NT2/D1 (cell line): Measurements from ENCODE around the gene ENPP1.

Experiments used
- DNase-seq: peaks from one replicate; pipeline ENCODE4 v3.0.0-alpha.2; 2011; ENCODE audit warnings: low read depth, low spot score
- H3K27me3 ChIP-seq: 2 replicates; pipeline ENCODE4 v1.6.0; 2011; ENCODE audit warnings: mild to moderate bottlenecking; ENCODE audit not compliant: insufficient read length, insufficient read depth
- H3K36me3 ChIP-seq: 2 replicates; pipeline ENCODE4 v1.6.1; 2011; ENCODE audit warnings: mild to moderate bottlenecking, low read length, mixed read lengths; ENCODE audit not compliant: insufficient read depth, insufficient read length
- H3K4me1 ChIP-seq: 2 replicates; pipeline ENCODE4 v1.5.1; 2011; ENCODE audit not compliant: insufficient read depth, insufficient read length
- H3K4me3 ChIP-seq: 2 replicates; pipeline ENCODE4 v1.5.1; 2011; ENCODE audit warnings: low read depth; ENCODE audit not compliant: insufficient read length
- H3K9ac ChIP-seq: 2 replicates; pipeline ENCODE4 v1.6.0; 2011; ENCODE audit warnings: low read depth; ENCODE audit not compliant: insufficient read length
- H3K9me3 ChIP-seq: 2 replicates; pipeline ENCODE4 v1.5.1; 2011; ENCODE audit warnings: mild to moderate bottlenecking, low read length; ENCODE audit not compliant: insufficient read depth
- SUZ12 ChIP-seq: IDR thresholded peaks from 2 replicates; pipeline ENCODE4 v1.6.1; 2011; ENCODE audit not compliant: insufficient read length, insufficient read depth; ENCODE audit errors: extremely low read depth
- YY1 ChIP-seq: IDR thresholded peaks from 2 replicates; pipeline ENCODE4 v1.6.1; 2011; ENCODE audit not compliant: insufficient read length, insufficient read depth
- ZNF274 ChIP-seq: IDR thresholded peaks from 2 replicates; pipeline ENCODE4 v1.6.1; 2011; ENCODE audit warnings: mild to moderate bottlenecking, low read depth, low read length

ENPP1 gene

DNA sequence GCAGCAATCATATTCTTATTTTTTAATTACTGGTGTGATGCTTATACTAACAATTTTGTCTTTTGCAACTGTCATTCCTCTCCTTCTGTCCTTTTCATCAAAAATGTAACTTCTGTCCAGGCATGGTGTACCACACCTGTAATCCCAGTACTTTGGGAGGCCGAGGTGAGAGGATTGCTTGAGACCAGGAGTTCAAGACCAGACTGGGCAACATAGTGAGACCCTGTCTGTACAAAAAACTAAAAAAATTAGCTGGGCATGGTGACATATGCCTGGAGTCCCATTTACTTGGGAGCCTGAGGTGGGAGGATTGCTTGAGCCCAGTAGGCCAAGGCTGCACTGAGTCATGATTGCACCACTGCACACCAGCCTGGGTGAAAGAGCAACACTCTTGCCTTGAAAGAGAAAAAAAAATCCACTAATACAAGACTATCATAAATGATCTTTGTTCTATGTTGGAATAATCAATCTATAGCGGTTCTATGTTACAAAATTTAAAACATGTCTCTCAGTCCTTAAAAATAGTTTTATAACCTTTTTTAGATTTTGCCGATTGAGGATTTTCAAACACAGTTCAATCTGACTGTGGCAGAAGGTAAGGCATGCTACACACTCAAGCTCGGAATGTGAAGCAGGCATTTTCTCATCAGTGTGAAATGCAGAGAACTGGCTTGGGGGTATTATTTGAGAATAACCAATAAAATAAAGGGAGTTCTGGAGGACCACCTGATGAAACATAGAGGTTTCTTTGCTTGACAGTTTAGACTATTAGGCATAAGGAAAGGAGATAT is 70.4 kb downstream of the ENPP1 start:
- Histone ChIP-seq H3K4me3 (no peak overlapping the region), H3K9ac (no peak overlapping the region), H3K27me3 (no peaks in the 10 kb centered on the region), H3K4me1 (no peaks in the 10 kb centered on the region), H3K9me3 (no peaks in the 10 kb centered on the region), H3K36me3 (peaks cover 28% of the 10 kb centered on the region)
- DNase-seq = no peak
- TF ChIP-seq YY1 = no peak

DNA sequence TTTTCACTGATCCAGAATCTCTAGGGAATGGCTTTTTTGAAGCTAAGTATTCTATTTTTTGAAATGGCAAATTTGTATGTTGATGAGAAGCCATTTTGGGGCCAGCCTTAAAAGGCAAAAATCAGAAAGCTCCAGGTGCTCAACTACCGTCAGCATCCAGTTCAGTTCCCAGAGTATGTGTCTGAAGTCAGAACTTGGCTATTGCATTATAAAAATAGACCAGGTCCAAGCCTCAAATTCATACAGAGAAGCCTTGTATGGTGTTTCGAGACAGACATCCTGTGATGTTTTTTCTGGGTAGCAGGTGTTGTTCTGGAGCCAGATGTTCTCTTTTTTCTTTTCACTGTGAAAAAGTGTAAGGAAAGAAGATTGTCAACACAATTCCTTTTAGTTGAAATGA is 75.2 kb downstream of the ENPP1 start:
- TF ChIP-seq SUZ12 (no peak), YY1 (no peak)
- Histone ChIP-seq H3K36me3 (peaks cover 28% of the 10 kb centered on the region), H3K9ac (no peak overlapping the region), H3K9me3 (no peaks in the 10 kb centered on the region), H3K4me3 (no peak overlapping the region), H3K27me3 (no peaks in the 10 kb centered on the region), H3K4me1 (no peaks in the 10 kb centered on the region)
- DNase-seq = no peak

GRCh38 chr6:131885237-131885636 is 77.4 kb downstream of the ENPP1 start:
- peaks cover 30% of the 10 kb centered on the region for H3K36me3 ChIP-seq
- no peak for TF ChIP-seq ZNF274
- no peak for TF ChIP-seq YY1
- no peak for TF ChIP-seq SUZ12
- H3K9ac ChIP-seq = no peak overlapping the region
- no peak for DNase-seq
- no peaks in the 10 kb centered on the region for H3K4me1 ChIP-seq
- H3K4me3 ChIP-seq = no peak overlapping the region
- H3K27me3 ChIP-seq = no peaks in the 10 kb centered on the region
- H3K9me3 ChIP-seq = no peaks in the 10 kb centered on the region

GRCh38 chr6:131886517-131886916 is 78.7 kb downstream of the ENPP1 start:
- H3K9ac ChIP-seq = no peak overlapping the region
- no peaks in the 10 kb centered on the region for H3K9me3 ChIP-seq
- TF ChIP-seq SUZ12 (no peak), ZNF274 (no peak), YY1 (no peak)
- no peaks in the 10 kb centered on the region for H3K27me3 ChIP-seq
- H3K4me1 ChIP-seq = no peaks in the 10 kb centered on the region
- H3K36me3 ChIP-seq = peaks cover 30% of the 10 kb centered on the region
- no peak overlapping the region for H3K4me3 ChIP-seq
- no peak for DNase-seq

- no peak for DNase-seq
- TF ChIP-seq YY1 (no peak), ZNF274 (no peak), SUZ12 (no peak)
- Histone ChIP-seq H3K4me1 (no peaks in the 10 kb centered on the region), H3K9me3 (no peaks in the 10 kb centered on the region), H3K4me3 (no peak overlapping the region), H3K36me3 (peaks cover 19% of the 10 kb centered on the region), H3K9ac (no peak overlapping the region), H3K27me3 (no peaks in the 10 kb centered on the region)
Measured at GRCh38 chr6:131890091-131890490, 82.3 kb downstream of the ENPP1 start.

DNA sequence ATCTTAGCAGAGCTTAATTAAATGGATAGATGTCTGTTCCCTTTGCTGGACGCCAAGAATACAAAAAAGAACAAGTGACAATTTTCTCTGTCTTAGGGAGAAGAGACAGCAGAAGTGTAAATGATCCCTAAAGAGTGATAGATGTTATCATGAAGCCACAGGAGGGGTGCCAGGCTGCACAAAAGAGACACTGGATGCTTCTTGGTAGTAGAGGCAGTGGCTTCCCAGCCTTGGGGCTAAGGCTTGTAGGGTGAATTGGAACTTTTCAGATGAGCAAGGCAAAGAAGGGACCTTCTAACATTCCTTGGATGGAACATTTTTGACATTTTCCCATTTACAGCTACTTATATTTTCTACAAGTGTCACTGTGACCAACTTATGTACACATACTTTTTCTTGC is 85.4 kb downstream of the ENPP1 start:
- no peak overlapping the region for H3K4me3 ChIP-seq
- H3K36me3 ChIP-seq = peaks cover 16% of the 10 kb centered on the region
- H3K4me1 ChIP-seq = no peaks in the 10 kb centered on the region
- no peak overlapping the region for H3K9ac ChIP-seq
- H3K9me3 ChIP-seq = peaks cover 18% of the 10 kb centered on the region
- no peak for TF ChIP-seq ZNF274
- TF ChIP-seq YY1 = no peak
- TF ChIP-seq SUZ12 = no peak
- H3K27me3 ChIP-seq = no peaks in the 10 kb centered on the region
- no peak for DNase-seq

GRCh38 chr6:131894493-131895424 is 86.9 kb downstream of the ENPP1 start:
- Histone ChIP-seq H3K36me3 (peaks cover 9% of the 10 kb centered on the region), H3K4me1 (no peaks in the 10 kb centered on the region), H3K9me3 (peaks cover 34% of the 10 kb centered on the region), H3K9ac (no peak overlapping the region), H3K4me3 (no peak overlapping the region), H3K27me3 (no peaks in the 10 kb centered on the region)
- TF ChIP-seq SUZ12 = no peak
- DNase-seq = no peak
